MM.1S (cell line): Measurements from ENCODE around the gene TTLL9.

ENCODE experiments used
- DNase-seq: peaks from one replicate; pipeline ENCODE4 v3.0.0-alpha.2; 2015
- H2AFZ ChIP-seq: fragments of 300-600 bp; sonication (generic); 2 replicates; pipeline ENCODE4 v1.6.0; 2016; ENCODE audit warnings: antibody characterized with exemption, low read length
- H3F3A ChIP-seq: fragments of 300-600 bp; sonication (generic); 2 replicates; pipeline ENCODE4 v1.6.1; 2016; ENCODE audit warnings: mild to moderate bottlenecking, antibody characterized with exemption, low read length, moderate library complexity, mixed read lengths; ENCODE audit not compliant: insufficient read depth
- H3K27ac ChIP-seq: fragments of 300-600 bp; sonication (generic); 2 replicates; pipeline ENCODE4 v1.5.1; 2016; ENCODE audit warnings: mild to moderate bottlenecking, low read length
- H3K27me3 ChIP-seq: fragments of 300-600 bp; sonication (generic); replicated peaks from 2 replicates; pipeline ENCODE4 v1.6.0; 2016; ENCODE audit warnings: low read length; ENCODE audit not compliant: insufficient read depth
- H3K36me3 ChIP-seq: fragments of 300-600 bp; sonication (generic); replicated peaks from 2 replicates; pipeline ENCODE4 v1.6.1; 2016; ENCODE audit warnings: mild to moderate bottlenecking, low read length, mixed read lengths; ENCODE audit not compliant: insufficient read depth
- H3K4me1 ChIP-seq: fragments of 300-600 bp; sonication (generic); 2 replicates; pipeline ENCODE4 v1.6.1; 2016; ENCODE audit warnings: low read length, mixed read lengths
- H3K4me2 ChIP-seq: fragments of 300-600 bp; sonication (generic); 2 replicates; pipeline ENCODE4 v1.6.0; 2016; ENCODE audit warnings: low read depth, low read length
- H3K4me3 ChIP-seq: fragments of 300-600 bp; sonication (generic); 2 replicates; pipeline ENCODE4 v1.5.1; 2016; ENCODE audit warnings: low read length, mixed read lengths
- H3K79me2 ChIP-seq: fragments of 300-600 bp; sonication (generic); 2 replicates; pipeline ENCODE4 v1.6.1; 2016; ENCODE audit warnings: mixed run types, low read length, mixed read lengths
- H3K9ac ChIP-seq: fragments of 300-600 bp; sonication (generic); 2 replicates; pipeline ENCODE4 v1.6.1; 2016; ENCODE audit warnings: low read length, mixed read lengths
- H3K9me2 ChIP-seq: fragments of 300-600 bp; sonication (generic); replicated peaks from 2 replicates; pipeline ENCODE4 v1.6.1; 2016; ENCODE audit warnings: mild to moderate bottlenecking, low read length, mixed read lengths; ENCODE audit not compliant: insufficient read depth
- H3K9me3 ChIP-seq: fragments of 300-600 bp; sonication (generic); replicated peaks from 2 replicates; pipeline ENCODE4 v1.6.1; 2016; ENCODE audit warnings: mild to moderate bottlenecking, low read length, mixed read lengths; ENCODE audit not compliant: insufficient read depth
- H4K20me1 ChIP-seq: fragments of 300-600 bp; sonication (generic); 2 replicates; pipeline ENCODE4 v1.6.1; 2016; ENCODE audit warnings: mild to moderate bottlenecking, low read length, moderate library complexity, mixed read lengths; ENCODE audit not compliant: insufficient read depth
- EZH2 ChIP-seq: fragments of 300-600 bp; sonication (generic); optimal IDR thresholded peaks from 2 replicates; pipeline ENCODE3; 2017; ENCODE audit warnings: low read depth, mild to moderate bottlenecking, antibody characterized with exemption, low read length, mixed read lengths
- EZH2phosphoT487 ChIP-seq: fragments of 300-600 bp; sonication (generic); IDR thresholded peaks from 2 replicates; pipeline ENCODE4 v1.6.1; 2018; ENCODE audit warnings: antibody characterized with exemption, low read length
- TF ChIP-seq, protein P1 (sequence below): fragments of 300-600 bp; sonication (generic); IDR thresholded peaks from 2 replicates; pipeline ENCODE4 v1.5.1; 2016; ENCODE audit warnings: antibody characterized with exemption, low read length, mixed read lengths

The TTLL9 gene

DNA sequence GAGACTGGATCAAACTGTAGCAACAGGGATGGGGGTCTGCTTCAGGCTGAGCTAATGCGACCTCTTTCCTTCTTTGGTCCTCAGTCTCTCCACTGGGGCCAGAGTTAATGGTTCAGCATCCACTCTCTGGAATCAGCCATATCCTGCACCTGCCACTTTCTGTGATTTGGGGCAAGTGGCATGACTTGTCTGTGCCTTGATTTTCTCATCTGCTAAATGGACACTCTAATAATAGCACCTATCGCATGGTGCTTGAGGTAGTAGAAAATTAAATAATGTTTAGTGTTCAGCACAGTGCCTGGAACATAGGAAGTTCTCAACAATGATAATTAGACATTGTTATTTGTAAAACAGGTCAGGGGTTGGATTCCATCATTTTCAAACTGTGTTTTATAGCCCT, 103.9 kb downstream of the TTLL9 start:
- H3K9ac ChIP-seq, result no peak overlapping the region
- no peak overlapping the region for H2AFZ ChIP-seq
- H3K4me3 ChIP-seq, result no peak overlapping the region
- H3F3A ChIP-seq, result no peaks in the 10 kb centered on the region
- no peak for DNase-seq
- H4K20me1 ChIP-seq, result no peaks in the 10 kb centered on the region
- H3K79me2 ChIP-seq, result no peaks in the 10 kb centered on the region
- peaks cover 77% of the 10 kb centered on the region for H3K27me3 ChIP-seq
- H3K4me2 ChIP-seq, result no peak overlapping the region
- TF ChIP-seq, protein P1, sequence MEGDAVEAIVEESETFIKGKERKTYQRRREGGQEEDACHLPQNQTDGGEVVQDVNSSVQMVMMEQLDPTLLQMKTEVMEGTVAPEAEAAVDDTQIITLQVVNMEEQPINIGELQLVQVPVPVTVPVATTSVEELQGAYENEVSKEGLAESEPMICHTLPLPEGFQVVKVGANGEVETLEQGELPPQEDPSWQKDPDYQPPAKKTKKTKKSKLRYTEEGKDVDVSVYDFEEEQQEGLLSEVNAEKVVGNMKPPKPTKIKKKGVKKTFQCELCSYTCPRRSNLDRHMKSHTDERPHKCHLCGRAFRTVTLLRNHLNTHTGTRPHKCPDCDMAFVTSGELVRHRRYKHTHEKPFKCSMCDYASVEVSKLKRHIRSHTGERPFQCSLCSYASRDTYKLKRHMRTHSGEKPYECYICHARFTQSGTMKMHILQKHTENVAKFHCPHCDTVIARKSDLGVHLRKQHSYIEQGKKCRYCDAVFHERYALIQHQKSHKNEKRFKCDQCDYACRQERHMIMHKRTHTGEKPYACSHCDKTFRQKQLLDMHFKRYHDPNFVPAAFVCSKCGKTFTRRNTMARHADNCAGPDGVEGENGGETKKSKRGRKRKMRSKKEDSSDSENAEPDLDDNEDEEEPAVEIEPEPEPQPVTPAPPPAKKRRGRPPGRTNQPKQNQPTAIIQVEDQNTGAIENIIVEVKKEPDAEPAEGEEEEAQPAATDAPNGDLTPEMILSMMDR, result no peak
- TF ChIP-seq EZH2phosphoT487, result no peak
- TF ChIP-seq EZH2, result no peak
- H3K9me3 ChIP-seq, result no peaks in the 10 kb centered on the region
- H3K9me2 ChIP-seq, result no peaks in the 10 kb centered on the region
- no peaks in the 10 kb centered on the region for H3K36me3 ChIP-seq
- H3K4me1 ChIP-seq, result no peaks in the 10 kb centered on the region
- H3K27ac ChIP-seq, result no peak overlapping the region

DNA sequence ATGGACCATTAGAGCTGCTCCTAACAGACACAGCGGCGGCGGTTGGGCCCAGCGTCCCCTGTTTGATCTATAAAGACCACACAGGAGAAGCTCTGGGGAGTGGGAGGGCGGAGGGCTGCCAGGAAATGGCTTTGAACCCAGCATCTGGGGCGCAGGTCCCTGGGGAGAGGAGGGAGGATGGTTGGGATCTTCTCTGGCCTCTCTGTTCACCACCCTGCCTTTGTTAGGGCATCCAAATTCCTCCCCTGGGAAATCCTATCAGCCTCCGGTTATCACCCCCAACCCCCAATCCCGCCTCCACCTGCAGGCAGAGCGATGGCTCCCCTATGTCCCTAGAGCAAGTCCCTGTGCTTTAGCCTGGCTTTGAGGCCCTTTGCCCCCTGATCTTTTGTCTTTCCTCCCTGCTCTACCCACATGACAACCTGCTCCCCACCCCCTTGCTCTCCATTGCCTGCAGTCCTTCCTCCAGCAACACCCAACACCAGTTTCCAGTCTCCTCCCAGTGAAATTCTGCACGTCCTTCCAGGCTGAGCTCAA, 104.6 kb downstream of the TTLL9 start:
- H2AFZ ChIP-seq, result no peak overlapping the region

DNA sequence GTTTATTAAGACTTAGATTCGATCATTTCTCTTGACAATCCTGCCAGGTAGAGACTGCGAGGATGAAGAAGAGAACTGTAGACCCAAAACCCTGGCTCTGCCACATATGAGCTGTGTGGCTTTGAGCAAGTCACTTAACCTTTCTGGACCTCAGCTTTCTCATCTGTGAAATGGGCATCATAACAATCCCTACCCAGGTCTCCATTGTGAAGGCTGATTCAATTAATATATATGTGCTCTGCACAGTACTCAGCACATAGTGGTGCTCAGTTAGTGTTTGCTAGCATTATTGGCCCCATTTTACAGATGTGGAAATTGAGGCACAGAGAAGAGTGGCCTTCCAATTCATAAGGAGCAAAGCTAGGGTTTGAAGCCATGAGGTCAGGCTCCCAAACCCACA, 105.4 kb downstream of the TTLL9 start:
- no peaks in the 10 kb centered on the region for H3K4me1 ChIP-seq

More for the DNA sequence above, 104.6 kb downstream of the TTLL9 start:
- Histone ChIP-seq H3K27ac (no peak overlapping the region), H3F3A (no peaks in the 10 kb centered on the region), H3K4me2 (no peak overlapping the region), H3K9me3 (no peaks in the 10 kb centered on the region), H3K9me2 (no peaks in the 10 kb centered on the region), H3K9ac (no peak overlapping the region), H3K4me3 (no peak overlapping the region), H3K36me3 (no peaks in the 10 kb centered on the region), H3K27me3 (peaks cover 77% of the 10 kb centered on the region), H3K4me1 (no peaks in the 10 kb centered on the region), H4K20me1 (no peaks in the 10 kb centered on the region), H3K79me2 (no peaks in the 10 kb centered on the region)
- no peak for TF ChIP-seq EZH2phosphoT487
- no peak for TF ChIP-seq EZH2
- TF ChIP-seq, protein P1, result no peak
- no peak for DNase-seq

More for the DNA sequence above, 105.4 kb downstream of the TTLL9 start:
- H3K36me3 ChIP-seq, result no peaks in the 10 kb centered on the region
- TF ChIP-seq EZH2, result no peak
- TF ChIP-seq EZH2phosphoT487, result no peak
- TF ChIP-seq, protein P1, result no peak
- H3K9me2 ChIP-seq, result no peaks in the 10 kb centered on the region
- no peaks in the 10 kb centered on the region for H4K20me1 ChIP-seq
- no peaks in the 10 kb centered on the region for H3K9me3 ChIP-seq
- H3K4me2 ChIP-seq, result no peak overlapping the region
- no peak overlapping the region for H3K27ac ChIP-seq
- H3F3A ChIP-seq, result no peaks in the 10 kb centered on the region
- no peak overlapping the region for H3K9ac ChIP-seq
- peaks cover 77% of the 10 kb centered on the region for H3K27me3 ChIP-seq
- H3K79me2 ChIP-seq, result no peaks in the 10 kb centered on the region
- no peak for DNase-seq
- no peak overlapping the region for H3K4me3 ChIP-seq
- H2AFZ ChIP-seq, result no peak overlapping the region
